OCI-LY7 (cell line): ENCODE results near the gene NEDD8.
"Not testable (repeated sequence)": the region's sequence is repeated elsewhere in the genome, so short reads cannot be mapped to it uniquely, and the experiment has no call there.

Source experiments
- CTCF ChIP-seq: fragments of 200-600 bp; sonication (generic); conservative IDR thresholded peaks from 2 replicates; pipeline ENCODE4 v1.5.1; 2014; ENCODE audit warnings: mild to moderate bottlenecking, antibody characterized with exemption, low read length, moderate library complexity, mixed read lengths
- EZH2phosphoT487 ChIP-seq: fragments of 200-600 bp; sonication (generic); IDR thresholded peaks from 2 replicates; pipeline ENCODE4 v1.6.1; 2018; ENCODE audit warnings: low read depth, borderline replicate concordance, mild to moderate bottlenecking, mixed run types, antibody characterized with exemption, low read length, moderate library complexity, mixed read lengths

DNA sequence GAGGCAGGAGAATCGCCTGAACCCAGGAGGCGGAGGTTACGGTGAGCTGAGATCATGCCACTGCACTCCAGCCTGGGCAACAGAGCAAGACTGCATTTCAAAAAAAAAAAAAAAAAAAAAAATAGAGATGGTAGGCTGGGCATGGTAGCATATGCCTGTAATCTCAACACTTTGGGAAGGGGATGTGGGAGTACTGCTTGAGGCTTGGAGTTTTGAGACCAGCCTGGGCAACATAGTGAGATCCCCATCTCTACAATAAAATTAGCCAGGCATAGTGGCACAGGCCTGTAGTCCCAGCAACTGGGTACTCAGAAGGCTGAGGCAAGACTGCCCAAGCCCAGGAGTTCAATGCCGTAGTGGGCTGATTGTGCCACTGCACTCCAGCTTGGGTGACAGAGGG lies 9.2 kb downstream of the NEDD8 start:
- TF ChIP-seq CTCF, EZH2phosphoT487: not testable (repeated sequence)
